GM19023 (cell line): ENCODE results near the gene ABCC12.
"Not testable (repeated sequence)": the region's sequence is repeated elsewhere in the genome, so short reads cannot be mapped to it uniquely, and the experiment has no call there.

Source experiments
- ATAC-seq: cut with Tn5 transposase; IDR thresholded peaks from one replicate; pipeline ENCODE4 v1.9.1; 2021; ENCODE audit warnings: mild to moderate bottlenecking, moderate library complexity; ENCODE audit not compliant: unreplicated experiment

Gene ABCC12

GRCh38 chr16:48155926-48156789 is at the start of gene ABCC12:
TSS of gene ABCC12 (minus strand) at chr16:48155993. CDS start at chr16:48146424, 9,569 bp downstream.
- no peak for ATAC-seq

- no peak for ATAC-seq
These were observed 49.0 kb upstream of the ABCC12 start for GRCh38 chr16:48204825-48205151.

GRCh38 chr16:48203974-48204824 is 48.4 kb upstream of the ABCC12 start:
- ATAC-seq, result no peak

GRCh38 chr16:48201515-48202201 is 45.9 kb upstream of the ABCC12 start:
- no peak for ATAC-seq

GRCh38 chr16:48197294-48197693 is 41.5 kb upstream of the ABCC12 start:
- no peak for ATAC-seq

GRCh38 chr16:48194828-48195556 is 39.2 kb upstream of the ABCC12 start:
- no peak for ATAC-seq

- ATAC-seq, result no peak
These were observed 38.1 kb upstream of the ABCC12 start for GRCh38 chr16:48193846-48194245.

GRCh38 chr16:48188449-48189102 is 32.8 kb upstream of the ABCC12 start:
- ATAC-seq, result peak; percentile 79

GRCh38 chr16:48187779-48188178 is 32.0 kb upstream of the ABCC12 start:
- ATAC-seq, result no peak

- ATAC-seq, result no peak
These were observed 28.9 kb upstream of the ABCC12 start for GRCh38 chr16:48184681-48185080.

- ATAC-seq, result no peak
These were observed 27.3 kb upstream of the ABCC12 start for GRCh38 chr16:48182979-48183537.

- ATAC-seq, result not testable (repeated sequence)
These were observed 26.1 kb upstream of the ABCC12 start for GRCh38 chr16:48181746-48182520.

GRCh38 chr16:48180868-48181480 is 25.2 kb upstream of the ABCC12 start:
- no peak for ATAC-seq

GRCh38 chr16:48176635-48177408 is 21.0 kb upstream of the ABCC12 start:
- no peak for ATAC-seq

GRCh38 chr16:48173889-48174288 is 18.1 kb upstream of the ABCC12 start:
- ATAC-seq, result no peak

- no peak for ATAC-seq
These were observed 16.9 kb upstream of the ABCC12 start for GRCh38 chr16:48172682-48173081.

- no peak for ATAC-seq
These were observed 14.1 kb upstream of the ABCC12 start for GRCh38 chr16:48169896-48170295.

- ATAC-seq, result no peak
These were observed 12.3 kb upstream of the ABCC12 start for GRCh38 chr16:48168075-48168474.
